Measurements from ENCODE around the gene RETREG2. TPM values are rescaled to one million over a fixed set of nuclear protein-coding genes. Genes with fewer than 3 reads are reported as not detected.
A peak's percentile ranks its signal among the peaks of the same experiment; 100 is the strongest.

Gene RETREG2, protein sequence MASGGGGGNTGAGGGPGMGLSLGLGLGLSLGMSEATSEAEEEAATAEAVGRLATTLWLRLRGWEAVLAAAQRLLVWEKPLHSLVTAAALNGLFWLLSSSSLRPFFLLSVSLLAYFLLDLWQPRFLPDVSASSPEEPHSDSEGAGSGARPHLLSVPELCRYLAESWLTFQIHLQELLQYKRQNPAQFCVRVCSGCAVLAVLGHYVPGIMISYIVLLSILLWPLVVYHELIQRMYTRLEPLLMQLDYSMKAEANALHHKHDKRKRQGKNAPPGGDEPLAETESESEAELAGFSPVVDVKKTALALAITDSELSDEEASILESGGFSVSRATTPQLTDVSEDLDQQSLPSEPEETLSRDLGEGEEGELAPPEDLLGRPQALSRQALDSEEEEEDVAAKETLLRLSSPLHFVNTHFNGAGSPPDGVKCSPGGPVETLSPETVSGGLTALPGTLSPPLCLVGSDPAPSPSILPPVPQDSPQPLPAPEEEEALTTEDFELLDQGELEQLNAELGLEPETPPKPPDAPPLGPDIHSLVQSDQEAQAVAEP
- 55.6 TPM for polyA plus RNA-seq

DNA sequence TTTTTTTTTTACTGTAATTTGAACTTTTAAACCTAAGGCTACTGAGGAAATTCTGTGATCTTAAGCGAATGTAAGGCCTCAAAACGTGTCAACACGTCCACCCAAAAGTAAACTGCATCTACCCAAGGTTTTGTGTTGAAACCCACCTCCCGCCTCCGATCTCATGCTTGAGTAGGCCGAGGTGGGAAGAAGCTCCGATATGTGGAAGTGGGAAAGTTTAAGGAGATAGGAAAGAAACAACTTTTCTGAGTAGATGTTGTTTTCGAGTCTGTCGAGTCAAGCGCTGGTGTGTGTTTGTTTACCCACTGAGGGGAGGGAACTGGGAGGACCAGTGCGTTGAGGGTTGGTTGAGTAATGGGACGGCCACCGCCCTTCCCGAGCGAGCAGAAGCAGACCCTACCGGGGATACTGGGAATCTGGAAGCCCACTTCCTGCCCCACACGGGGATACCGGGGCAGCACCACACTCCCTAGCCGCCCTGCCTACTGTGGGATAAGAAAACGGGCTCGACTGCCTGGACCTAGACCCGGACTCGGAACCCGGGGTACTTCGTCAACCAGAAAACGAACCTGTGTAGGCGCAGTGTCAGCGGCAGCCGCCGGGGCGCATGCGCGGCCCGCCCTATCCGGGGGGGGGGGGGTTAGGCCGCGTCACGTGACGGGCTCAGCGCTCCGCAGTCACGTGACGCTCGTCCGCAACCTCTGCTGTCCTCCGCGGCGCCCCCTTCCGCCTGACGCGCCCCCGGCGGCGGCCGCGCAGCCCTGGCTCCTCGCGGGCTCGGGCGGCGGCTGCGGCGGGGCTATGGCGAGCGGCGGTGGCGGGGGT lies at the start of gene RETREG2:
RETREG2 (plus strand) TSS at position 724 of the 825 bp plus-strand sequence; CDS start at position 802, 78 bp downstream.
- peaks cover 15 to 31% (median 26%) of the 10 kb centered on the region in 3 donors for H3K4me1 Mint-ChIP-seq
- H3K27ac Mint-ChIP-seq = peak within 1 kb of the TSS; percentile 97 to 100 (median 100)
- H3K27me3 Mint-ChIP-seq = no peaks in the 10 kb centered on the region
- no peaks in the 10 kb centered on the region for H3K9me3 Mint-ChIP-seq
- H3K36me3 Mint-ChIP-seq = peaks cover 2% of the 10 kb centered on the region
- H3K4me3 Mint-ChIP-seq = peak within 1 kb of the TSS; percentile 95 to 98 (median 97)

DNA sequence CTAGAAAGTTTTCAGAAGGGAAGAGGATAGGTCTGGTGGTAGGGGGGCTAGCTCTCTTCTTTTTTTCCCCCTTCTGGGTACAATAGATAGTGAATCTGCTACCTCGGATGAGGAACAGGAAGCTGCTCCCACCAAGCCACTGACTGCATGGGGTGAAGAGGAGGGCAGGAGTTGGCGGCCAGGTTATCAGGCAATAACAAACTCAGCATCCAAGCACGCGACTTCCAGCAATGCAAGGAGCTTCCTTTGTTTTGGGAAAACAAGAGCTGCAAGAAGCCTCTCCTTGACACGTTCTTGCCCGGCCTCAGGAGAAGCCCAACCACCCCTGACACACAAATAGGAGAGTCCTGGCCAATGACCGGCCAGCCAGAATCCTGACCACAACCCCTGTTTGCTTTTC lies 49.7 kb upstream of the RETREG2 start:
- Mint-ChIP-seq H3K4me3 (no peak overlapping the region), H3K27me3 (no peaks in the 10 kb centered on the region), H3K4me1 (peaks cover 0 to 4% (median 3%) of the 10 kb centered on the region in 3 donors), H3K9me3 (no peaks in the 10 kb centered on the region), H3K27ac (no peak overlapping the region), H3K36me3 (peaks cover 16% of the 10 kb centered on the region)

GRCh38 chr2:219129589-219129988 lies 48.5 kb upstream of the RETREG2 start:
- no peaks in the 10 kb centered on the region for H3K27me3 Mint-ChIP-seq
- H3K4me1 Mint-ChIP-seq = peaks cover 0 to 2% (median 1%) of the 10 kb centered on the region in 3 donors
- peaks cover 16% of the 10 kb centered on the region for H3K36me3 Mint-ChIP-seq
- H3K27ac Mint-ChIP-seq = no peak overlapping the region
- no peaks in the 10 kb centered on the region for H3K9me3 Mint-ChIP-seq
- H3K4me3 Mint-ChIP-seq = no peak overlapping the region

- no peaks in the 10 kb centered on the region for H3K27me3 Mint-ChIP-seq
- H3K4me1 Mint-ChIP-seq = peaks cover 0 to 2% (median 1%) of the 10 kb centered on the region in 3 donors
- H3K36me3 Mint-ChIP-seq = peaks cover 15% of the 10 kb centered on the region
- H3K27ac Mint-ChIP-seq = no peak overlapping the region
- H3K4me3 Mint-ChIP-seq = no peak overlapping the region
- H3K9me3 Mint-ChIP-seq = no peaks in the 10 kb centered on the region
Measured at GRCh38 chr2:219131327-219131726, 46.7 kb upstream of the RETREG2 start.

GRCh38 chr2:219131744-219132143 lies 46.3 kb upstream of the RETREG2 start:
- Mint-ChIP-seq H3K27ac (no peak overlapping the region), H3K36me3 (peaks cover 12% of the 10 kb centered on the region), H3K4me3 (no peak overlapping the region), H3K4me1 (peaks cover 0 to 1% (median 0%) of the 10 kb centered on the region in 3 donors), H3K9me3 (no peaks in the 10 kb centered on the region), H3K27me3 (no peaks in the 10 kb centered on the region)

- H3K9me3 Mint-ChIP-seq = no peaks in the 10 kb centered on the region
- H3K4me3 Mint-ChIP-seq = no peak overlapping the region
- H3K36me3 Mint-ChIP-seq = peaks cover 17% of the 10 kb centered on the region
Measured at GRCh38 chr2:219133976-219134375, 44.1 kb upstream of the RETREG2 start.

DNA sequence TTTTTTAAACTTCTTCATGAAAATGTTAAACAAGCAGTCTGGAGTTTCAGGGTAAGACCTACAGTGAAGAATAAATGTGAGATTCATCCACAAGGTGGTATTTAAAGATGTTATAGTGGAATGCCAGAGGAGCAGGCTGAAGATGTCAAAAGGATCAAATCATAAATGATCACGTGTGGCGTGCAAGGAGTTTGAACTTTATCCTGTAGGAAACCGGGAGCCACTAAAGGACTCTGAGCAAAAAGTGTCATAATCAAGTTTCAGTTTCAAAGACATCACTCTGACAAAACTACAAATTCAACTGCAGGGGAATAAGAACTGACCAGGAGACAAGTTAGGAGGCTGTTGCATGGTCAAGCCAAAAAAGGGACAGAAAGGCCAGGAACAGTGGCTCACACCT lies 37.4 kb upstream of the RETREG2 start:
- Mint-ChIP-seq H3K9me3 (no peaks in the 10 kb centered on the region), H3K27me3 (no peaks in the 10 kb centered on the region), H3K36me3 (peaks cover 24% of the 10 kb centered on the region), H3K4me1 (no peaks in the 10 kb centered on the region), H3K27ac (no peak overlapping the region), H3K4me3 (no peak overlapping the region)

More at GRCh38 chr2:219133976-219134375, 44.1 kb upstream of the RETREG2 start:
- Mint-ChIP-seq H3K27me3 (no peaks in the 10 kb centered on the region), H3K27ac (no peak overlapping the region), H3K4me1 (peaks cover 0 to 1% (median 0%) of the 10 kb centered on the region in 3 donors)

DNA sequence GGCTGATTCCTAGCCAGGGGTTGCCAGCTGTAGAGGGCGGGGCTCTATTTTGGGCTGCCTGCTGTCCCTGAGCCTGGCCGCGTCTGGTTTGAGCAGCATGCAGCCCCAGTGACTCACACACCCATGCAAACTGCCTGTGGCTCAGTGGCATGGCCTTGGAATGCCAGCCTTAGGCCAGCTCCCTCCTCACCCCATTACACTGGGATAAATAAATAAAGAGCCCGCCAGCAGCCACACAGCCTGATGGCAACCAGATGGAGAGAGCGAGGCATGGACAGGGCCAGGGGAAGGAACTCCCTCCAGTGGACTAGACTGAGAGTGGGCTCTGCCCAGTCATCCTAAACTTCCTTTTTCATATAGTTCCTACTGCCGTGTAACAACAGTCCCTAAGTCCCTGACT lies 35.7 kb upstream of the RETREG2 start:
- H3K4me3 Mint-ChIP-seq = no peak overlapping the region
- no peak overlapping the region for H3K27ac Mint-ChIP-seq
- H3K4me1 Mint-ChIP-seq = no peaks in the 10 kb centered on the region
- peaks cover 32% of the 10 kb centered on the region for H3K36me3 Mint-ChIP-seq
- H3K27me3 Mint-ChIP-seq = no peaks in the 10 kb centered on the region
- H3K9me3 Mint-ChIP-seq = no peaks in the 10 kb centered on the region

DNA sequence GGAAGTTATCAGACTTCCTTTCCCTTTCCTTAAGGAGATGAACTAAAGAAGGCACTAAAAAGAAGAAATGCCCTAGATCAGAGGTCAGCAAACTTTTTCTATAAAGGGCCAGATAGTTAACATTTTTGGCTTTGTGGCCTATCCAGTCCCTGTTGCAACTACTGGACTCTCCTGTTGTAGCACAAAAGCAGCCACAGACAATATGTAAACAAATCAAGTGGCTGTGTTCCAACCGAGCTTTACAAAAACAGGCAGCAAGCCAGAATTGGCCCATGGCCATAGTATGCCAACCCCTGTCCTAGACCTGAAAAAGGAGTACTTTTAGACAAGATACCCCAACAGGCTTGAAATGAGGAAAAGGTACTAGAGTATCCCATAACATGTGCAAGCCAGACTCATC lies 28.4 kb upstream of the RETREG2 start:
- Mint-ChIP-seq H3K27ac (no peak overlapping the region), H3K27me3 (no peaks in the 10 kb centered on the region), H3K4me3 (no peak overlapping the region), H3K36me3 (peaks cover 13% of the 10 kb centered on the region), H3K9me3 (no peaks in the 10 kb centered on the region), H3K4me1 (no peaks in the 10 kb centered on the region)

DNA sequence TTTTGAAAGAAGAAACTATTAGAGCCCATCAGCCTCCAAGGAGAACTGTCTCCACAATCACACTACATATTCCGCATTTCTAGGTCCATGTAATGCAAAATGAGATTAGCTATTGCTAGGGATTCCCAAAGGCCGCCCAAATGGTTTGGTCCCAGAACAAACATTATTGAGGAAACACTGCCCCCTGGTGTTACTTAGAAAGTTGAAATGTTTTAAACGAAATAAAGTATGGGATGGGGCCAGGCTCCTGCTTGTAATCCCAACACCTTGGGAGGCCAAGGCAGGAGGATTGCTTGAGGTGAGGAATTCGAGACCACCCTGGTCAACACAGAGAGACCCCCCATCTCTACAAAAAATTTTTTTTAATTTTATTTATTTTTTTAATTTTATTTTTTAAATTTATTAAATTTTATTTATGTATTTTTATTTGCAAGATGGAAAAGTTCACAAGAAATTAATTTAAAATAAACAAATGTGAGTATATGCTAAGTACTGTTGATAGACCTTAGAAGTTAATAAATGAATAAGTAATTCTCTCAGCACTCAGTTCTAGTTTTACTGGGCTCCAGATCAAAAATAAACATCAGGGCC lies 22.9 kb upstream of the RETREG2 start:
- Mint-ChIP-seq H3K9me3 (no peaks in the 10 kb centered on the region), H3K27ac (no peak overlapping the region), H3K36me3 (peaks cover 5% of the 10 kb centered on the region), H3K4me1 (peaks cover 3 to 11% (median 6%) of the 10 kb centered on the region in 3 donors), H3K4me3 (no peak overlapping the region), H3K27me3 (no peaks in the 10 kb centered on the region)

GRCh38 chr2:219157396-219157795 lies 20.7 kb upstream of the RETREG2 start:
- Mint-ChIP-seq H3K9me3 (no peaks in the 10 kb centered on the region), H3K36me3 (peaks cover 5% of the 10 kb centered on the region), H3K27me3 (no peaks in the 10 kb centered on the region), H3K27ac (no peak overlapping the region), H3K4me3 (peak overlapping the region in 1 of 4 donors; percentile 51), H3K4me1 (peaks cover 6 to 22% (median 12%) of the 10 kb centered on the region in 3 donors)

GRCh38 chr2:219158025-219158424 lies 20.1 kb upstream of the RETREG2 start:
- H3K27me3 Mint-ChIP-seq = no peaks in the 10 kb centered on the region
- H3K9me3 Mint-ChIP-seq = no peaks in the 10 kb centered on the region
- H3K4me1 Mint-ChIP-seq = peaks cover 10 to 22% (median 12%) of the 10 kb centered on the region in 3 donors
- no peak overlapping the region for H3K4me3 Mint-ChIP-seq
- peaks cover 5% of the 10 kb centered on the region for H3K36me3 Mint-ChIP-seq
- H3K27ac Mint-ChIP-seq = no peak overlapping the region

DNA sequence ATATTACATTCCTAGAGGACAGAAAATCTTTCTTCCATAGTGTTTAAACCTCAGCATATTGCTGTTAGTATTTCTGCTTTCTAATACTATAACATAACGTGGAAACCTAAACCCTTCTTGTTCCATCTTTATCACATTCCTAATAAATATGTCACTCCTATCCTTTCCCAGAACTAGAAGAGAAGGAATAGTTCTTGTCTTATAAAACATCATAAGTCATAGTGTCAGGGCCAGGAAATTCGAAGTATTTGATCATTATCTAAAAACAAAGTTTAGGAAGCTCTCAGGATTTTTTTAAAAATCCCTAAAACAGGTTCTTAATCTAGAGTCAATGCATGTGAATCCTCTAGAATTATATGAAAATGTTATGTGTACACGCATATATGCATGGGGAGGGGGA lies 19.5 kb upstream of the RETREG2 start:
- Mint-ChIP-seq H3K36me3 (peaks cover 5% of the 10 kb centered on the region), H3K9me3 (no peaks in the 10 kb centered on the region), H3K4me1 (peaks cover 11 to 22% (median 12%) of the 10 kb centered on the region in 3 donors), H3K27me3 (no peaks in the 10 kb centered on the region), H3K4me3 (peak overlapping the region in 1 of 4 donors; percentile 97), H3K27ac (peak overlapping the region in 1 of 3 donors; percentile 99)

DNA sequence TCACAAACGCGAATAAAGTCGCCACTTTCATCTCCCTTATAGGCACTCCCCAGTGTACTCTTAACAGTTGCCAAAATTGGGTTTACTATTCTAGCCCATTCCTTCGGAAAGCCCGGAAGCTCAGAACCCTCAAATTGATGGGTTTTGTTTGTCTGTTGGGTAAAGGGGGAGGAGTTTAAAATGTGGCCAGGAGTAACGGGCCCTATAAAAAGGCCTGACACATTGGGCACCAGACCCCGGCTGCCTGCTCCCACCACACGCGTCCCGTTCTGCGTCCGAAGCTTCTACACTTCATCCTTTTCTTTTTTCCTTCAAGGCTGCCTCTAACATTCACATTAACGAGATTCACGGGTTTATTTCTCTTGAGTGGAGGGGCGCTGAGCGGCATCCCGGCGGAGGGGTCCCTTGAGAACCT lies 18.3 kb upstream of the RETREG2 start:
- no peaks in the 10 kb centered on the region for H3K27me3 Mint-ChIP-seq
- no peaks in the 10 kb centered on the region for H3K9me3 Mint-ChIP-seq
- peaks cover 11 to 22% (median 12%) of the 10 kb centered on the region in 3 donors for H3K4me1 Mint-ChIP-seq
- peak overlapping the region; percentile 97 to 99 (median 97) for H3K27ac Mint-ChIP-seq
- peak overlapping the region; percentile 93 to 98 (median 96) for H3K4me3 Mint-ChIP-seq
- peaks cover 5% of the 10 kb centered on the region for H3K36me3 Mint-ChIP-seq

All from IgD-negative memory B cell (primary cell).